CMK (cell line): Measurements from ENCODE around the gene FMR1.

Source experiments
- DNase-seq: peaks from one replicate; pipeline ENCODE4 v3.0.0-alpha.2; 2010; ENCODE audit warnings: low read depth

The FMR1 gene

DNA sequence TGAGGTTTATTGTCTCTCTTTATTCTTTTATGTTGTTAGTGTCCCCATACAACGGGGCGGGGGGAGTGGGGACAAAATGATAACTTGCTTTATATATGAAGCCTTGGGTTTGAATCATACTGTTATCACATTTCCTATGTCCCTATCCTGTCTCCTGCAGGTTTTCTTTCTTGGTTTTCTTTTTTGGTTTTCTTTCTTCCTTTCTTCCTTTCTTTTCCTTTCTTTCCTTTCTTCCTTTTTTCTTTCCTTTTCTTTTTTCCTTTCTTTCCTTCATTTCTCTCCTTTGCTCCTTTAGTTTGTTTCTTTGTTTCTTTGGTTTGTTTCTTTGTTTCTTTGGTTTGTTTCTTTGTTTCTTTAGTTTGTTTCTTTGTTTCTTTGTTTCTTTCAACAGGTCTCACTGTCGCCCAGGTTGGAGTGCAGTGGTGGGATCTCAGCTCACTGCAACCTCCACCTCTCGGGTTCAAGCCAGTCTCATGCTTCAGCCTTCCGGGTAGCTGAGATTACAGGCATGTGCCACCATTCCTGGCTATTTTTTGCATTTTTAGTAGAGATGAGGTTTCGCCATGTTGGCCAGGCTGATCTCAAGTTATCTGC, 4.8 kb downstream of the FMR1 start:
- no peak for DNase-seq

DNA sequence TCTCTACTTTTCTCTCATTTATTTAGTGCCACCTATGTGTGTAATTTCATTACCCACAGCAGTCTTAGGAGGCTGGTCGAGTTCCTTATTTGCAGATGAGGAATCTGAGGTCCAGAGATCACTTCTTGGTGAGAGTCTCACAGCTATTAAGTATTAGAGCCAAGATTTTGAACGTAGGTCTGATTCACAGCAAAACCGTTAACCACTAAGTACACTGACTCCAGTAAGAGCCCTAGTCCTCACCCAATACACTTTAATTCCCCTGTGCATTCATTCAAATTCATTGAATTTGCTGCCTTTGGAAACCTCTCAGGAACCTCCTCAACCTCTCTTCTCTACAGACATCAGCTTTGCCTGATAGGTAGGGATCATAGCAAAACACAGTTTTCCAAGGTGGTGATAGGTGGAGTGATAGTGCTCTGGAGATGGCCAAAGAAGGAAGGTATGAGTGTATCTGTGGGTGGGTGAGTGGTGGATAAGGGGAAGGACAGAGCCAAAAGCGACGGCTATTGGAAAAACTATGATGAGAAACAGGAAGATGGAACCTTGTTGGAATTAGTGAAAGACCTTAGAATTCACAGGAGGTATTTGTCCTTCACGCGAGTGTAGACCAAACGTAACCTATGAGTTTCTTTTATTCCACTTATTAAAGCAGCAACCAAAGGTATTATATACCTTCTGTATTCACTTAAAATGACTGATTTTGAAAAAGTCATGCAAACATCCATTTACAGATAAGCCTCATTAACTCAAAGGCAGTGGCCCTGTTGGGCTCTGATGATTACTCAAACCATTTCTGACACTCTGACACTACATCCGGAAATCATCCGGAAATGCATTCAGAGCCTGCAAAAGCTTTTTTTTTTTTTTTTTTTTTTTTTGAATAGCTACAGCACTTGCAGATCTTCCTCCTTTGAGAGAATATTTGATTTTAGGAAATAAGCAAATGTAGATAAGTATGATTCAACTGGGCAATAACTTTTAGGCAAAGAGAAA, 6.3 kb downstream of the FMR1 start:
- DNase-seq: no peak

DNA sequence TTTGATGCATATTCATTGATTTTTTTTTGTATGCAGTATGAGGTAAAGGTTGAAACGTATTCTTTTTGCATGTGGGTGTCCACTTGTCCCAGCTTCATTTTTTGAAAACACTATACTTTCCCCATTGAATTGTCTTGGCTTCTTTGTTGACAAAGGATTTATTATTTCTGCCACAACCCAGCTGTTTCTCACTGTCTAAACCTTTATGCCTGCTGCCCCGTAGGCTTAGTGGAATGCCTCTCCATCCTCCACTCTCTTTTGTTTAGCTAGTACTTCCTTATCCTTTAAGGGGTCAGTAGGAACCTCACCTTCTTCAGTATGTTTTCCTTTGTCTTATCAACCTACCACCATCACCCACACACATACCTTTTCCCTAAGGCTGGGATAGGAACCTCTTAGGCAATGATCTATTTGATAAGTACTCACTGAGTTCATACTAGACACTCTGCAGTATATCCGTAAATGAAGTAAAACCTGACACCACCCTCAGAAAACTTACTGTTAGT, 8.5 kb downstream of the FMR1 start:
- DNase-seq: no peak

DNA sequence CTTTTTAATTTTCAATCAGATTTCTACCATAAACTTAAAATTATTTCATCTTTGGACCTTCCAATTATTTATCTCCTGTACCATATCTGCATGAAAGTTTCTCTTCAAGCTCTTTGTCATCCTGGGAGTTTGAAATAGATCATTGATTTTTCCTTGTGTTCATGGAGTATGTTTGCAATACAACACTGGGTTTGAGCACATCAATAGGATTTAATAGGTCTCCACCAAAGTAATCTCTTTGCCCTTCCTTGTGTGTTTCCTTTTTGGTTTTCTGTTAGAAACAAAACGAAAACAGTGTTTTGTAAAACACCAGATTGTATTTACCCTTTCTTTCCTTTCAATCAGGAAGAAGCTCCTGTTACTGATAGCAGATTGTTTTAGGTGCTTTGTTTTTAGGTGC, 11.9 kb downstream of the FMR1 start:
- no peak for DNase-seq

DNA sequence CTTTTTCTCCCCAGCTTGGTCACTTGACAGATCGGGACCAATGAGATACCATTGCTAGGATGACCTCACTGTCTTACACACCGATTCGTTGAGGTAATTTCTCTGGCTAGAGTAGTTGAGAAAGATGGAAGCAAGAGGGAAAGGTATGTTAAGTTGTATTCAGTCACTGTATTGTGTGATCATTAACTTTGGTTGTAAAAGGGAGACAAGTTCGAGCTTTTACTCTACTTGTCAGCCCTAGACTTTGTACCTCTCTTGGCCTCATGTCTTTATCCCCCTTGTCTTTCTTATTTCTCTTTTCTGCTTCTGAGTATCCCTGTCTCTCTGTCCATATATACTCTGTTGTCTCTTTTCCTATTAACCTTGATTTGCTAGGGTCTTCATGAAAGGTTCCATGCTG, 15.5 kb downstream of the FMR1 start:
- DNase-seq: no peak

DNA sequence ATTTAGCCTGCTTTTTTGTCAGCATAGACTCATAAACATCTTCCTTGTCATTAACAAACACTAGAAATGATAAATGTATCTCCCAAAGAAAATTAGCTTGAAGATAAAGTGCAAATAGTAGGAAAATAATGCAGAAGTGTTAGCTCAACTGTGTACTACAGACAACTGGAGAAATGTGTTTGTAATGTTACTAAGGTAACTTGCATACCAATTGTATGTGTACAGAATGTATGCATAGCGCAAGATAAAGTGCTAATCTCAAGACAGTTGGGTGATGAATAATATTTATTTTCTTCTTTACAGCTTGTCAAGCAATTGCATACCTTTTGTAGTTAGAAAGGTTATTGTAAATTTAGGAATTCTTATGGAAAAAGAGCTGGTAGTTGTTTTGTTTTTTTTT, 22.1 kb downstream of the FMR1 start:
- DNase-seq: no peak

DNA sequence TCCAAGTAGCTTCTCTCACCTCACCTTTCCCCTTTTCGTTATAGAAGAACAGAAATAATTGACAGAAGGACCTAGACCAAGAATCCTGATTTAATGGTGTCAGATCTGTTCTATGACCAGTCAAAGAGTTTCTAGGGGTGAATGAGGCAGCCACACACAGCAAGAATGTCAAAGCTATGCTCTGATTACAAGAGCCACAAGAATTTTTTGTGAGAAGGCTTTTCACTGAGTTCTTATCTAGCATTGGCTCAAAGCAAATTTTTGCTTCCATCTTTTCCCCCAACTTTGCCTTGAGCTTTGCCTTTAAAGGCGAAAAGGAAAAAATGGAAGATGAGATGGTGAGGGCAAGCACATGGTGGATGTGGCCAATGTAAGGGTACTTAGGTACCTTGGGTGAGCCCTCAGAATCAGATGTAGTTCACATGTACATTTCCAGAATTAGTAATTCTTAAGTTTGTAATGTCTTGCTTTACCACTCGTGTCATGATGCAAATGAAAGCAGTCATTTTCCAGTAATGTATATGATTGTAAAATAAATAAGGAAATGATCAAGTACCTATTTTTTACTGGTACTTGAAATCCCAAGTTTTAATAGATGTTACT, 23.5 kb downstream of the FMR1 start:
- DNase-seq: no peak

DNA sequence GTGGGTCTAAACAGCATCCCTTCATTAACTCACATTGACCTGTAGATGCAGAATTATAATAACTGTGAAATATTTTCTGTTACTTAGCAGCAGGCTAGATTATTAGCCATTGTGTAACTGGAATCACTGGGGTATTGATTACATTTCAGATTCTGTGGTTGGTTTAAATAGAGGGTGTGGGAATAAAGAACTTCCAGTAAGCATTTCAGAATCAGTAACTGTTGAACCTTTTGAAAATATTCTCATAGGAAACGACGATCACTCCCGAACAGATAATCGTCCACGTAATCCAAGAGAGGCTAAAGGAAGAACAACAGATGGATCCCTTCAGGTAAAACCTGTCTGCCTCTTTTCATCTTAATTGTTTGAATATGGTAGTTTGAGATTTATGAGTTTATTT, 33.6 kb downstream of the FMR1 start:
- DNase-seq: no peak

DNA sequence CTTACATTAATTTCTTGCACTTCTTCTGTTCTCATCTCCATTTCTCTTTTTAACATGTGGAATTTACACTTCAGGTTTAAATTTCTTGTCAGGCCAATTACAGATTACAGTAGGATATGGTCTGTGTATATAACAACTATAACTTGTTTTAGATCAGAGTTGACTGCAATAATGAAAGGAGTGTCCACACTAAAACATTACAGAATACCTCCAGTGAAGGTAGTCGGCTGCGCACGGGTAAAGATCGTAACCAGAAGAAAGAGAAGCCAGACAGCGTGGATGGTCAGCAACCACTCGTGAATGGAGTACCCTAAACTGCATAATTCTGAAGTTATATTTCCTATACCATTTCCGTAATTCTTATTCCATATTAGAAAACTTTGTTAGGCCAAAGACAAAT, 36.8 kb downstream of the FMR1 start:
- DNase-seq: no peak

DNA sequence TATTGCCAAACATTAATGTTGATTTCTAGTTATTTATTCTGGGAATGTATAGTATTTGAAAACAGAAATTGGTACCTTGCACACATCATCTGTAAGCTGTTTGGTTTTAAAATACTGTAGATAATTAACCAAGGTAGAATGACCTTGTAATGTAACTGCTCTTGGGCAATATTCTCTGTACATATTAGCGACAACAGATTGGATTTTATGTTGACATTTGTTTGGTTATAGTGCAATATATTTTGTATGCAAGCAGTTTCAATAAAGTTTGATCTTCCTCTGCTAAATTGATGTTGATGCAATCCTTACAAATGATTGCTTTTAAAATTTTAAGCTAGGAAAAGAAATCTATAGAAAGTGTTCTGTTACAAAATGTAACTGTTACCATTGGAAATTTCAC, 38.6 kb downstream of the FMR1 start:
- DNase-seq: no peak

DNA sequence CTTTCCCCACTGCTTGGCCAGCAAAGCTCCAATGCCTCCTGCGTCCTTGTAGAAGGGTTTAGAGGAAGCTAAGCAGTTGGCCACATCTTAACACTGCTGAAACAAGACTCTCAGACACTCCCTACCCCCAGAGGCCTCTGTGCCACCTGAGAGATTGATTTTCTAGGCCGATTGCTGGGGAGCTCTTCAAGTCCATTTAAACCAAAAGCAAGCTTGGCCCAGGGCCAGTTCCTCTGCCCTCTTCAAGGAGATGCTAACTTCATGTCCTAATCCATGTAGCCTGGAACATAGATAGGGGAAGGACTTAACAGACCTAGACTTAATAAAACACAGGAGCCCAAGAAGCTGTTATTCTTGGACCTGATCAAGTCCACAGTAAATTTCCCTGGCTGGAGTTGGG, 42.3 kb downstream of the FMR1 start:
- DNase-seq: no peak

DNA sequence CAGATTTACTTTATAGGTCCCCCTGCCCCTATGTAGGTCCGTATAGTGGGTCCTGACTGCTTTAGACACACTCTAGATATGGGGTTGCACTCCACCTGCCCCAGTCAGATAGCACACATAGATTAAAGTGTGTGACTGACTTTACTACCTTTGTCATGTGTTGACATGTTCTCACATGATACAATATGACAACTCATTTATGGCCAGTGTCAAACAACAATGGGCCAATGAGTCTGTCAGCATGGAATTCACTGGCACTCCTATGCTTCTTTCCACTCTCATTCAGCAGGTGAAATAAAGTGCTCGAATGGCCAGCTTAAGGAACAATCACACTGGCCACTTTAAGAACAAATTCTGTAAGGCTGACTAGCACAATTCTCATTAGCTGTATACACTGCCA, 45.6 kb downstream of the FMR1 start:
- no peak for DNase-seq

DNA sequence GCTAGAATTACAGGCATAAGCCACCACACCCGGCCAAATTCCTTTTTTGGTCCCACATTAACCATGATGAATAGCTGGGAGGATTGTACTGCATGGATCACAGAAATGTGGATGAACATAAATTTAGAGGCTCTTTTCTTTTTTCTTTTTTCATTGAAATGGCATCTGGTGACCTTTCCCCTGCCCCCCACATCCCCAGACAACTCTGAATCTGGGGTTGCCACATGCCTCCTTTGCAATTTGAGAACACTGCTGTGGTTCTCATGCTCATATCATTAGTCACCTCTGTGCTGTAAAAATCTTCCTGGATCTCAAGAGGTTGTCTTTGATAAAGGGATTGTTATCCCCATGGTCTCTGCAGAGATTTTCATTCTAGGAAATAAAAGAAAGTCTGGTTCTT, 46.6 kb downstream of the FMR1 start:
- no peak for DNase-seq

DNA sequence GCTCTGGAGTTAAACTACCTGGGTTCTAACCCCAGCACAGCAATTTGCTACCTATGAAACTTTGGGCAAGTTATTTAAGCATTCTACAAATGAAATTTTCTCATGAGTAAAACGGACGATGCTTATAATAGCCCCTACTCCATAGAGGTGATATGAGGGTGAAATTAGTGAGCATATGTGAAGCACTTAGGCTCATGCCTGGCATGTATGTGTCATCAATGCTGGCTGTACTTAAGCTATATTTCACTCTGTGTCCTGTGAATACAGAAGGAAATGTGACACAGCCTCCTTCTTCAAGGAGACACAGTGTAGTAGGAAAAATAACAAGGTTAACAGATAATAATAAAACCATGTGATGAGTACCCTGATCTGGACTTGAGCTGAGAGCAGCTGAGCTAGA, 49.0 kb downstream of the FMR1 start:
- DNase-seq: no peak

DNA sequence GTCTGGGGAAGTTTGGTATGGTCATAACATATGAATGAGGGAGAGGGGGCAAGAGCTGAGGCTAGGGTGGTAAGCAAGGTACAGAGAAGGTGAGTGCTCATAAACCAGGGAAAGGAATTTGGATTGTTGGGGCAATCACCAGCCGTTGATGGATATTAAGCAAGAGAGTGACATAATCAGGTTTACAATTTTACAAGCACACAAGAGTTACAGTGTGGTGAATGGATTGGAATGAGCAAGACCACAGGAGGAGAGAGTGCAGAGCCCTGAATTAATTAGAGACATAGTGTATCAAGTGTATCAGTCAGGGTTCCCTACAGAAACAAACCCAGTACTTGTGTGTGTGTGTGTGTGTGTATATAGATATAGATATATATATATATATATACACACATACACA, 50.8 kb downstream of the FMR1 start:
- DNase-seq: no peak

DNA sequence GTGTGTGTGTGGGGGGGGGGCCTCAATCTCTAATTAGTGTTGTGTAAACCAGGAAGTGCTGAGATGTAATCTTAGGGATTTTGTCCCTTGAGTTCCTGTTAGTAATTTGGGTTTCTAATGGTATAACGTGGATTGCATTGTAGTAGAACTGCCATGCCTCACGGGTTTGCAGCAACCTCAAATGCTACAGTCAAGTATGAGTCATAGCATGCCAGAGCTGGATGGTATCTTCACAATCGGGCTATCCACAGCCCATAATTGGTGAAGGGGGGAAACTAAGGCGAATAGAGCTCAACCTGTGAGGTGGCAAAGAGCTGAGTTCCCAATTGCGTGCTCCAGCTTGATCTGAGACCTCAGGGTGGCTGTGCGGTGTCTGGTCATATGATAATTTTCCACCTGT, 67.2 kb downstream of the FMR1 start:
- DNase-seq: no peak

DNA sequence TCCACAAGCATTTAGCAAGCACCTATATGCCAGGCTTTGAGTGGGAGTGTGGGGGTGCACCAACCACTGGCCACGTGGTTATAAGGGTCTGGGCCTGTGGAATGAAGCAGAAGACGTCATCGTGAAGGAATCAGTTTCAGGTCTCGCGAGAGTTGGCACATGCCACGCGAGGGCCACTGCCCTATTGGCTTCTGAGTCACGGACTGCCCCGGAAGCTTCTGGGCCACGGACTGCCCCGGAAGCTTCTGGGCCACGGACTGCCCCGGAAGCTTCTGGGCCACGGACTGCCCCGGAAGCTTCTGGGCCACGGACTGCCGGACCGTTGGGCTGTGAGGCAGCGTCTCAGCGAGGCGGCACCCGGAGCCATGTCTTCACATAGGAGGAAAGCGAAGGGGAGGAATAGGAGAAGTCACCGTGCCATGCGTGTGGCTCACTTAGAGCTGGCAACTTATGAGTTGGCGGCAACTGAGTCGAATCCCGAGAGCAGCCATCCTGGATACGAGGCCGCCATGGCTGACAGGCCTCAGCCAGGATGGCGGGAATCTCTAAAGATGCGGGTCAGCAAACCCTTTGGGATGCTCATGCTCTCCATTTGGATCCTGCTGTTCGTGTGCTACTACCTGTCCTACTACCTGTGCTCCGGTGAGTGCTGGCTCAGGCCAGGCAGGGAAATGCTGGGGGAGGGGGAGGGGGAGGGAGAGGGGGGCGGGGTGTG, 69.5 kb downstream of the FMR1 start, which contains the start of gene FMR1NB:
TSS of gene FMR1NB (plus strand) at position 300 of the 715 bp plus-strand sequence. CDS start at position 366, 66 bp downstream.
- DNase-seq: no peak
